ENCODE data around the gene SHROOM3. TPM values are rescaled to one million over a fixed set of nuclear protein-coding genes. Genes with fewer than 3 reads are reported as not detected.

Gene SHROOM3
- total and polyA plus RNA-seq, 2 donors (not counting 3 experiments of a cell fraction or from before 2014, with no cell fraction given): 2.7 to 6.7 TPM

GRCh38 chr4:76624241-76624681 is 189.2 kb downstream of the SHROOM3 start:
- FAIRE-seq: no peak
- dilution Hi-C loops (cut with MboI; ENCODE audit: extremely low pct_ligation_motif_present, low sequenced_read_pairs) (no loop called here), intact Hi-C loops (cut with micrococcal nuclease) (no loop called here)
- Histone ChIP-seq H3K9me1 (replicated peaks; ENCODE audit: control insufficient read depth, extremely low read depth, insufficient read depth, low read length) (no peaks in the 10 kb centered on the region), H3K27me3 (ENCODE audit: control insufficient read depth in 2 of 2, insufficient read depth in 2 of 2, low read length in 2 of 2) (no peaks in the 10 kb centered on the region), H3K9me3 (replicated peaks; ENCODE audit: control insufficient read depth, insufficient read depth, low read length) (no peaks in the 10 kb centered on the region), H3K4me1 (ENCODE audit: control insufficient read depth, extremely low read depth, insufficient read depth, low read length) (peaks cover 2% of the 10 kb centered on the region), H4K20me1 (replicated peaks; ENCODE audit: control insufficient read depth, extremely low read depth, insufficient read depth, low read length) (no peaks in the 10 kb centered on the region), H2AFZ (ENCODE audit: low read depth, low read length) (no peak overlapping the region), H3K36me3 (ENCODE audit: control insufficient read depth in 2 of 2, extremely low read depth in 1 of 2, insufficient read depth in 2 of 2, low read length in 2 of 2) (no peaks in the 10 kb centered on the region), H3K4me2 (ENCODE audit: insufficient read depth, low read length) (no peak overlapping the region), H3K9ac (replicated peaks; ENCODE audit: extremely low read depth, insufficient read depth, low read length) (no peak overlapping the region), H3K4me3 (replicated peaks in 1 of 3; ENCODE audit: insufficient read depth in 1 of 3, low read depth in 1 of 3, low read length in 3 of 3) (no peak overlapping the region), H3K79me2 (ENCODE audit: control insufficient read depth, insufficient read depth, low read length) (no peaks in the 10 kb centered on the region), H3K27ac (ENCODE audit: insufficient read depth, low read depth, low read length) (no peak overlapping the region)
- DNase-seq (ENCODE audit: low read depth, low spot score): no peak
- ChIA-PET CTCF (no interaction called here), POLR2A (no interaction called here)
- no peak for TF ChIP-seq JUN (IDR thresholded peaks at IDR 0.05; ENCODE audit: borderline replicate concordance, insufficient read depth, insufficient read length, low read depth)
- no peak for TF ChIP-seq MYC (IDR thresholded peaks at IDR 0.05; ENCODE audit: low read depth, low read length)
- no peak for TF ChIP-seq CTCF (IDR thresholded peaks at IDR 0.05; ENCODE audit: extremely low read depth in 1 of 2, insufficient read depth in 1 of 2, low read depth in 1 of 2, low read length in 2 of 2)
- TF ChIP-seq POLR2AphosphoS5 (IDR thresholded peaks at IDR 0.05; ENCODE audit: insufficient read depth, low read depth, low read length): no peak
- no peak for TF ChIP-seq MAX (IDR thresholded peaks at IDR 0.05; ENCODE audit: insufficient read depth, insufficient read length)
- TF ChIP-seq FOS (IDR thresholded peaks at IDR 0.05; ENCODE audit: borderline replicate concordance, insufficient read depth, low read length): no peak
- no TSS peak for BruUV-seq (replicated peaks)

Measured in endothelial cell of umbilical vein (primary cell).